A673 (cell line): ENCODE results near the gene HS6ST3. TPM values are rescaled to one million over a fixed set of nuclear protein-coding genes. Genes with fewer than 3 reads are reported as not detected.

Experiments used
- BruUV-seq: library from RNA; stranded (reverse); fragments of 400-500 nt; replicated peaks from 2 replicates; lab custom pipeline; 2021; lab: Mats Ljungman, UMichigan
- CTCF ChIA-PET: fragments of 300-600 bp; sonication (Branson Sonifier 250); formaldehyde crosslinking; loops from one replicate; lab custom pipeline; 2022; ENCODE audit warnings: antibody characterized with exemption; lab: Charles Lee
- POLR2A ChIA-PET: fragments of 300-600 bp; sonication (Branson Sonifier 250); formaldehyde crosslinking; loops from one replicate; lab custom pipeline; 2022; ENCODE audit warnings: antibody characterized with exemption; ENCODE audit not compliant: low non-redundant PET; lab: Charles Lee
- DNase-seq: peaks from one replicate; pipeline ENCODE4 v3.0.0-alpha.2; 2015; ENCODE audit warnings: low spot score
- H3K27ac ChIP-seq: fragments of 200-600 bp; sonication (generic); 2 replicates; pipeline ENCODE4 v1.5.1; 2016; ENCODE audit warnings: mixed run types, low read depth, mild to moderate bottlenecking, mixed read lengths, antibody characterized with exemption, low read length; ENCODE audit not compliant: poor library complexity, severe bottlenecking
- H3K27me3 ChIP-seq: fragments of 200-600 bp; sonication (generic); replicated peaks from 2 replicates; pipeline ENCODE4 v1.6.1; 2017; ENCODE audit warnings: mixed run types, low read depth, mild to moderate bottlenecking, mixed read lengths, antibody characterized with exemption, low read length; ENCODE audit not compliant: insufficient read depth, poor library complexity
- H3K36me3 ChIP-seq: fragments of 200-600 bp; sonication (generic); 2 replicates; pipeline ENCODE4 v1.6.1; 2016; ENCODE audit warnings: mixed run types, mild to moderate bottlenecking, mixed read lengths, antibody characterized with exemption, low read length; ENCODE audit not compliant: insufficient read depth, poor library complexity, severe bottlenecking
- H3K4me1 ChIP-seq: fragments of 200-600 bp; sonication (generic); 2 replicates; pipeline ENCODE4 v1.6.1; 2017; ENCODE audit warnings: mixed run types, mild to moderate bottlenecking, mixed read lengths, antibody characterized with exemption, low read length; ENCODE audit not compliant: insufficient read depth, poor library complexity, severe bottlenecking
- H3K4me3 ChIP-seq: fragments of 200-600 bp; sonication (generic); 2 replicates; pipeline ENCODE4 v1.5.1; 2016; ENCODE audit warnings: low read depth, mixed run types, mild to moderate bottlenecking, mixed read lengths, low read length; ENCODE audit not compliant: poor library complexity, severe bottlenecking
- H3K9me3 ChIP-seq: fragments of 200-600 bp; sonication (generic); 2 replicates; pipeline ENCODE4 v1.6.1; 2016; ENCODE audit warnings: mixed run types, low read depth, mild to moderate bottlenecking, mixed read lengths, antibody characterized with exemption, low read length; ENCODE audit not compliant: poor library complexity, severe bottlenecking
- CTCF ChIP-seq: fragments of 300-800, 200-600 bp; sonication (generic); conservative IDR thresholded peaks from 2 replicates; pipeline ENCODE4 v1.5.1; 2017; ENCODE audit warnings: low read depth, mild to moderate bottlenecking, antibody characterized with exemption, low read length, moderate library complexity, mixed read lengths
- EZH2 ChIP-seq: fragments of 200-600 bp; sonication (generic); IDR thresholded peaks from 2 replicates; pipeline ENCODE4 v1.6.1; 2017; ENCODE audit warnings: borderline replicate concordance, low read depth, mild to moderate bottlenecking, mixed read lengths, antibody characterized with exemption, low read length; ENCODE audit not compliant: poor library complexity, severe bottlenecking
- intact Hi-C: fragments of 100-400 bp; cut with micrococcal nuclease; formaldehyde crosslinking; loops from one replicate; pipeline ENCODE4 v1.10.0; 2022; ENCODE audit not compliant: unreplicated experiment
- total RNA-seq: library from RNA; stranded (reverse); gene quantifications from 2 replicates; pipeline ENCODE4 v1.2.3, GENCODE V29; 2021

HS6ST3 gene
- total RNA-seq, 1 experiment from 2014 or later, result not detected

GRCh38 chr13:96065849-96066248, 24.1 kb upstream of the HS6ST3 start:
- no peak for DNase-seq
- no peak overlapping the region for H3K4me3 ChIP-seq
- no peaks in the 10 kb centered on the region for H3K36me3 ChIP-seq
- CTCF ChIA-PET, result no interaction called here
- POLR2A ChIA-PET, result no interaction called here
- H3K9me3 ChIP-seq, result no peaks in the 10 kb centered on the region
- H3K27me3 ChIP-seq, result peaks cover 14% of the 10 kb centered on the region
- no peaks in the 10 kb centered on the region for H3K4me1 ChIP-seq
- no peak for TF ChIP-seq EZH2
- no peak for TF ChIP-seq CTCF
- no peak overlapping the region for H3K27ac ChIP-seq
- BruUV-seq, result no TSS peak
- intact Hi-C loops, result no loop called here

- H3K27me3 ChIP-seq, result peaks cover 35% of the 10 kb centered on the region
These were observed 21.2 kb upstream of the HS6ST3 start for GRCh38 chr13:96068729-96069128.

GRCh38 chr13:96071504-96071903, 18.4 kb upstream of the HS6ST3 start:
- intact Hi-C loops, result no loop called here
- Histone ChIP-seq H3K27ac (no peak overlapping the region), H3K4me3 (no peak overlapping the region), H3K36me3 (no peaks in the 10 kb centered on the region), H3K4me1 (no peaks in the 10 kb centered on the region), H3K27me3 (peaks cover 29% of the 10 kb centered on the region), H3K9me3 (no peaks in the 10 kb centered on the region)
- ChIA-PET CTCF (no interaction called here), POLR2A (no interaction called here)
- TF ChIP-seq EZH2 (no peak), CTCF (no peak)
- no peak for DNase-seq
- BruUV-seq, result no TSS peak

More at GRCh38 chr13:96068729-96069128, 21.2 kb upstream of the HS6ST3 start:
- POLR2A ChIA-PET, result no interaction called here
- TF ChIP-seq EZH2 (no peak), CTCF (no peak)
- intact Hi-C loops, result no loop called here
- Histone ChIP-seq H3K4me1 (no peaks in the 10 kb centered on the region), H3K9me3 (no peaks in the 10 kb centered on the region), H3K36me3 (no peaks in the 10 kb centered on the region), H3K27ac (no peak overlapping the region), H3K4me3 (no peak overlapping the region)
- CTCF ChIA-PET, result no interaction called here
- no peak for DNase-seq
- no TSS peak for BruUV-seq
